GM12801 (cell line): ENCODE data around the gene ATP5F1B.

Source experiments
- TF ChIP-seq, protein P1 (sequence below): IDR thresholded peaks from one replicate; pipeline ENCODE4 v1.5.1; 2011; ENCODE audit warnings: control low read depth; ENCODE audit not compliant: insufficient read length; ENCODE audit errors: extremely low read depth

Gene ATP5F1B

DNA sequence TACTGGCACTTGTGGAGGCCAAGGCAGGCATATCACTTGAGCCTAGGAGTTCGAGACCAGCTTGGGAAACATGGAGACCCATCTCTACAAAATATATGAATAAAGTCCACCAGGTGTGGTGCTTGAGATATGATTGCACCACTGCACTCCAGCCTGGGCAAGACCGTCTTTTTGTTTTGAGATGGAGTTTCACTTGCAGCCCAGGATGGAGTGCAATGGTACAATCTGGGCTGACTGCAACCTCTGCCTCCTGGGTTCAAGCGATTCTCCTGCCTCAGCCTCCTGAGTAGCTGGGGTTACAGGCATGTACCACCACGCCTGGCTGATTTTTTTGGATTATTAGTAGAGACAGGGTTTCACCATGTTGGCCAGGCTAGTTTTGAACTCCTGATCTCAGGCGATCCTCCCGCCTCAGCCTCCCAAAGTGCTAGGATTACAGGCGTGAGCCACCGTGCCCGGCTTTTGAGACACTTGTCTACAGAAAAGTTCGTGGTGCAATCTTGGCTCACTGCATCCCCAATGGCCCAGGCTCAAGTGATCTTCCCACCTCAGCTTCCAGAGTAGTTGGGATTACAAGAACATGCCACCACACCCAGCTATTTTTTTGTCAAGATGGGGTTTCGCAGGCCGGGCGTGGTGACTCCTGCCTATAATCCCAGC is 16.3 kb upstream of the ATP5F1B start:
- TF ChIP-seq, protein P1, sequence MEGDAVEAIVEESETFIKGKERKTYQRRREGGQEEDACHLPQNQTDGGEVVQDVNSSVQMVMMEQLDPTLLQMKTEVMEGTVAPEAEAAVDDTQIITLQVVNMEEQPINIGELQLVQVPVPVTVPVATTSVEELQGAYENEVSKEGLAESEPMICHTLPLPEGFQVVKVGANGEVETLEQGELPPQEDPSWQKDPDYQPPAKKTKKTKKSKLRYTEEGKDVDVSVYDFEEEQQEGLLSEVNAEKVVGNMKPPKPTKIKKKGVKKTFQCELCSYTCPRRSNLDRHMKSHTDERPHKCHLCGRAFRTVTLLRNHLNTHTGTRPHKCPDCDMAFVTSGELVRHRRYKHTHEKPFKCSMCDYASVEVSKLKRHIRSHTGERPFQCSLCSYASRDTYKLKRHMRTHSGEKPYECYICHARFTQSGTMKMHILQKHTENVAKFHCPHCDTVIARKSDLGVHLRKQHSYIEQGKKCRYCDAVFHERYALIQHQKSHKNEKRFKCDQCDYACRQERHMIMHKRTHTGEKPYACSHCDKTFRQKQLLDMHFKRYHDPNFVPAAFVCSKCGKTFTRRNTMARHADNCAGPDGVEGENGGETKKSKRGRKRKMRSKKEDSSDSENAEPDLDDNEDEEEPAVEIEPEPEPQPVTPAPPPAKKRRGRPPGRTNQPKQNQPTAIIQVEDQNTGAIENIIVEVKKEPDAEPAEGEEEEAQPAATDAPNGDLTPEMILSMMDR = no peak

DNA sequence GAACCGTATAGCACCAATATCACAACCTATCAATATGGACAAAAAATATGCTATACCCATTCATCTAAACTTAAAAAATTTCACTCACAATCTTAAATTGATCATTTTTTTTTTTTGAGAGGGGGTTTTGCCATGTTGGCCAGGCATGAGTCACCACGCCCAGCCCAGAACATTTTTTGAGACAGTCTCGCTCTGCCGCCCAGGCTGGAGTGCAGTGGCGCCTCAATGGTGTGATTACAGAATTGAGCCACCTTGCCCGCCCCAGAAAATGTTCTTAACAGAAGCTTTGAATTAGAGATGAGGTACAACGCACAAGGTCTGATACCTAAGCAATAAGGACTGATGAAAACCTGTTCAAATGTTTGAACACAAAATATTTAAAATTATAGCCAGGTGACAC is 15.8 kb upstream of the ATP5F1B start:
- TF ChIP-seq, protein P1 = no peak

DNA sequence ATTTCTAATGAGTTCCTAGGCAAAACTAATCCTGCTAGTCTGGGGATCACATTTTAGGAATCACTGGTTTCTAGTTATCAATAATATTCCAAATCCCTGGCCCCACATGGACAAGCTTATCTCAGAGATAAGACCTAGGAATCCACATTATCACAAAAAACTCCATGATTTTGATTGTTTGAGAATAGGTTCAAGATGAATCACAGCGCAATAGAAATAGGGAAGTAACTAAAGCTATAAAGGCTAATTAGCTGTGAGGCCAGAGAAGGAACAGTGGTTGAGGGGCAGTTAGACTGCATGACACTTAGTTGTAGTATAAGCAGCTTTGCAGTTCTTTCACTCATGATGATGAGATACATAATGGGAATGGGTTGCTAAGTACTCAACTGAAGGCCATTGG is 13.1 kb upstream of the ATP5F1B start:
- TF ChIP-seq, protein P1 = no peak

DNA sequence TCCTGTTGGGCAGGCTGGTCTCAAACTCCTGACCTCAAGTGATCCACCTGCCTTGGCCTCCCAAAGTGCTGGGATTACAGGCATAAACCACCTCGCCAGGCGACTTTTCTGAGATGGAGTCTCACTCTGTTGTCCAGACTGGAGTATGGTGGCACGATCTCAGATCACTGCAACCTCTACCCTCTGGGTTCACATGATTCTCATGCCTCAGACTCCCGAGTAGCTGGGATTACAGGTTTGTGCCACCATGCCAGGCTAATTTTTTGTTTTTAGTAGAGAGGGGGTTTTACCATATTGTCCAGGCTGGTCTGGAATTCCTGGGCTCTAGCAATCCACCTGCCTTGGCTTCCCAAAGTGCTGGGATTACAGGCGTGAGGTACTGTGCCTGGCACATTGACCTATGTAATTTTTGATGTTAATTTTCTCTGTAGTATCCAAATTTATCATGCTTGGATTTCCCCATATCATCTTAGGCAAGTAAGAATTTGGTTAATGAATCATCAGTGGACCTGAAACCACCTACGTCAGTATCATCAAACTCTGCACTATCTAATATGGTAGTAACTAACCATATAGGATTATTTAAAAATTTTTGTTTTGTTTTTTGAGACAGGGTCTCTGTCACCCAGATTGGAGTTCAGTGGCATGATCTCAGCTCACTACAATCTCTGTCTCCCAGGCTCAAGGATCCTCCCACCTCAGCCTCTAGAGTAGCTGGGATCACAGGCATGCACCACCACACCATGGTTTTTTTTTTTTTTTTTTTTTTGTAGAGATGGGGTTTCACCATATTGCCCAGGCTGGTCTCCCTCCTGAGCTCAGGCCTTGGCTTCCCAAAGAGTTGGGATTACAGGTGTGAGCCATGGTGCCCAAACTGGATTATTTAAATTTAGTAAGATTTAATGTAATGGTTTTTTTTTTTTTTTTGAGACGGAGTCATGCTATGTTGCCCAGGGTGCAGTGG is 11.9 kb upstream of the ATP5F1B start:
- TF ChIP-seq, protein P1 = no peak

DNA sequence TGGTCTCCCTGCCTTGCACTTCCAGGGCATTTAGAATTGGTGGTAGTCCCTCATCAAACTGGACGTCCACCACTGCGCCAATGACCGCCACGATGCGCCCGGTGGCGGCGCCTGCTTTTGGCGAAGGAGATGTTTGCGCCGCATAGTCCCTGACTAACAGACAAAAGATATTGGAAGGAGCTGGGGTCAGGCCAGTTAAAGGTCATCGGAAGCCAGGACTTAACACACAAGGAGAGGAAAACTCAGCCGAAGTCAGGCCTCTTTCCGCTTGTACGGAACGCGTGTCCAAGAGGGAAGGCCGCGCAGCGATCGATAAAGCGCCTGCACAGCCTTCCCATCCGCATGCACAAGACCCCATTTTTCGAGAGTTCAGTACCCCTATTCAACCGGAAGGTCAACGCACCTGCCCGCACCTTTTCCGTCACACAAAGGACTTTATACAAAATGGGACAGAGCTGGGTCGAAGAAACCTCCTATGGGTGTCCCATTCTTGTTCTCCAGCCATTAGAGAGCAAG is 525 bp downstream of the ATP5F1B start:
- TF ChIP-seq, protein P1 = no peak

DNA sequence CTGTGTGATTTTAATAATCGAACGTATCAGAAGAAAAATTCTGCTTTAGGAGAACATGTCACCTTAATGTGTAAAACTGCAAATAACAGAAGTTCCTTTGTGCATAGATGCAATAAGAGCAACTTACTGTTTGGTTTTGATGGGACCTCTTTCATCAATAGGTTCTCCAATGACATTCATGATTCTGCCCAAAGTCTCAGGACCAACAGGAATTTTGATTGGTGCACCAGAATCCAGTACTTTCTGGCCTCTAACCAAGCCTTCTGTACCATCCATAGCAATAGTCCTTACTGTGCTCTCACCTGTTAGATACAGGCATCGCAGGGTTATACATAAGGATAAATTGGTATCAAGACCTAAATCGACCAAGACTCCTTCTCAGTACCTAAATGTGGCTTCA is 1.1 kb downstream of the ATP5F1B start:
- TF ChIP-seq, protein P1 = no peak

DNA sequence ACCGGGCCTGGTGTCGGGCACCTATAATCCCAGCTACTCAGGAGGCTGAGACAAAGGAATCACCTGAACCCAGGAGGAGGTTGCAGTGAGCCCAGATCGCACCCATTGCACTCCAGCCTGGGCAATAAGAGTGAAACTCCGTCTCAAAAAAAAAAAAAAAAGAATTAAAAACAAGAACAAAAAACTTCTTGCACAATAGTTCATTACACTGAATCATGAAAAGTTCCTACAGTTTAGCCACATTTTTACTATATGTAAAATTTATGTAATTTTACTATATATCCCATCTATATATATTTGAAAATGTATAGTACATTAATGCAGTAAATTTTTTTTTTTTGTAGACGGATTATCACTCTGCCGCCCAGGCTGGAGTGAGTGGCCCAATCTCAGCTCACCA is 4.6 kb downstream of the ATP5F1B start:
- TF ChIP-seq, protein P1 = no peak
